ENCODE data around the gene MLNR.

The MLNR gene, protein sequence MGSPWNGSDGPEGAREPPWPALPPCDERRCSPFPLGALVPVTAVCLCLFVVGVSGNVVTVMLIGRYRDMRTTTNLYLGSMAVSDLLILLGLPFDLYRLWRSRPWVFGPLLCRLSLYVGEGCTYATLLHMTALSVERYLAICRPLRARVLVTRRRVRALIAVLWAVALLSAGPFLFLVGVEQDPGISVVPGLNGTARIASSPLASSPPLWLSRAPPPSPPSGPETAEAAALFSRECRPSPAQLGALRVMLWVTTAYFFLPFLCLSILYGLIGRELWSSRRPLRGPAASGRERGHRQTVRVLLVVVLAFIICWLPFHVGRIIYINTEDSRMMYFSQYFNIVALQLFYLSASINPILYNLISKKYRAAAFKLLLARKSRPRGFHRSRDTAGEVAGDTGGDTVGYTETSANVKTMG

DNA sequence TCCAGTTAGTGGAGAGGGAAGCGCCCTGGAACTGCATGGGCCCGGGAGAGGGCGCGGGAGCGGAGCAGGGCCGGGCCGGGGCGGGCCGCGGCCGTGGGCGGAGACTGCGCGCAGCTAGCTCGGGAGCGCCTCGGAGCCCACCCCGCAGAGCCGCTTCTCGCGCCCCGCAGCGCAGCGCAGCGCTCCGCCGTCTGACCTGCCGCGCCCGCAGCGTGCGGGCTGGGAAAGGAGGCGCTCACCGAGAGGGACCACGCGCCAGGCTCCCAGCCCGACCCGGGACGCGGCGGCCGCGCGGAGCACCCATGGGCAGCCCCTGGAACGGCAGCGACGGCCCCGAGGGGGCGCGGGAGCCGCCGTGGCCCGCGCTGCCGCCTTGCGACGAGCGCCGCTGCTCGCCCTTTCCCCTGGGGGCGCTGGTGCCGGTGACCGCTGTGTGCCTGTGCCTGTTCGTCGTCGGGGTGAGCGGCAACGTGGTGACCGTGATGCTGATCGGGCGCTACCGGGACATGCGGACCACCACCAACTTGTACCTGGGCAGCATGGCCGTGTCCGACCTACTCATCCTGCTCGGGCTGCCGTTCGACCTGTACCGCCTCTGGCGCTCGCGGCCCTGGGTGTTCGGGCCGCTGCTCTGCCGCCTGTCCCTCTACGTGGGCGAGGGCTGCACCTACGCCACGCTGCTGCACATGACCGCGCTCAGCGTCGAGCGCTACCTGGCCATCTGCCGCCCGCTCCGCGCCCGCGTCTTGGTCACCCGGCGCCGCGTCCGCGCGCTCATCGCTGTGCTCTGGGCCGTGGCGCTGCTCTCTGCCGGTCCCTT lies at the start of gene MLNR:
TSS of gene MLNR (plus strand) at position 303 of the 820 bp plus-strand sequence. CDS start at position 303, 0 bp downstream.
- DNase-seq, result no peak

DNA sequence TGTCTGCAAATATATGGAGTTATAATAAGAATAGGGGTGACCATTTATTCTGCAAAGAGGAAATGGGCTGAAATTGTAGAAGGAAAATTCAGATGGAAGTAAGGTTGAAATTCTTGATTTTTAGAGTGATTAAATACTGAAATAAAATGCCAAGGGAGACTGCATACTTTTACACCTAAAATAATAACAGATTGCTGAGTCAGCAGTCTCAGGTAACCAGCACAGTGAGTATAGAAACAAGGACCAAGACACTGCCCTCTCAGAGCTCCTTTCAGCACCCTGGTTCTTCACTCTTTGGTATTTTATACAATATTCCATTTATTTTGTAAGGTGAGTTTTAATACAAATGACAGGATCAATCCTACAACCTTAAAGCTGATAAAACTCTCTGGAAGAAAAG lies 48.8 kb upstream of the MLNR start:
- DNase-seq, result no peak

DNA sequence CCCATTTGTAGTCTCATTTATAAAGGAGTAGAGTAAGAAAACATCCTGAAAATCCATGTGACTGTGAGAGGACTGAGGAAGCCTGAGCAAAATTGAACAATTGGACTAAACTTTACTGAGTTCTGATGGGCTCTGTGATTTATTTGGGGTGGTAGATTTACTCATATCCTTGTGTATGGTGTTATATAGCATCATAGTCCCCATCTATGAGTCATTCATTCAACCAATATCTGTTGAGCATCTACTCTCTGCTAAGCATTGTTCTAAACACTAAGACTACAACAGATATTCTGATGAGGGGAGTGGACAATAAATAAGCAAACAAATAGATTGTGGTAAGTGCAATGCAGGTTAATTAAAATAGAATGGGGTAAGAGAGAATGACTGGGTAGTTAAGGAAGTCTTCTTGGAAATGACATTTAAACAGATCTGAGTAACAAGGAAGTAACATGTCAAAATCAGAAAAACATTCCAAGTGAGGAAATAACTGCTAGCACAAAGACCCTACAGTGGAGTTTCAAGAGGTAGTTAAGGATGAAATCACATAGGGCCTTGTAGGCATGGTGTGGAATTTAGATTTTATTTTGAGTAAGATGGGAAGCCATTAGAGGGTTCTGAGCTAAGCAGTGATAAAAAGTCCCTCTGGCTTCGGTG lies 36.3 kb upstream of the MLNR start:
- DNase-seq, result no peak

DNA sequence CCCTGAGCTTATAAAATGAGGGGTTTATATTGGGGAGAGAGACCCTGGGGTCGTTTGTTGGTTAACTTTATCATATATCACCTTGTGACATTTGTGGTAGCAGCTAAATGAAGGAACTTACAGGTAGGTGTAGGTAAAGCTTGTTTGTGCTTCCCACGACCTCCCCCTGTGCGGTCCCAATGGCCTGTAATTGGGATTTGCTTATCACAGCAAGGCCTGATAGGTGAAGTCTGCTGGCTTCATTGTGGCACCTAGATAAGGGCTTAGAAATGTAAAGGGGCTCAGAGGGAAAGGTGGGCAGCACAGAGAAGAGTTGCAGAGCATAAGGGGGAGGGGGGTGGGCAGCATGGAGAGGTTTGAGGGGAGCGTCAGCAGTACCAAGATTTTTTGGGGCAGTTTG lies 35.5 kb upstream of the MLNR start:
- DNase-seq, result no peak

DNA sequence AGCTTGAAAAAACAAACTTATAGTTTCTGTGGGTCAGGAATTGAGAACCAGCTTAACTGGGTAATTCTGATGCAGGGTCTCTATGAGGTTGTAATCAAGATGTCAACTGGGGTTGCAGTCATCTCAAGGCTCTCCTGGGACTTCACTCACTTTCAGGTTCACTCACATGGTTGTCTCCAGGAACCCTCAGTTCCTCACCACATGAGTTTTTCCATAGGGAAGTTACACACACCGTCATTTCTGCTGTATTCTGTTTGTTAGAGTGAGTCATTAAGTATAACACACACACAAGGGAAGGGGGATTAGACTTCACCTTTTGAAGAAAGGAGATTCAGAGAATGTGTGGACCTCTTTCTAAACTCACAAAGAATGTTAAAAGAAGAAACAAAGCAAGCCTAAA lies 34.9 kb upstream of the MLNR start:
- DNase-seq, result no peak

DNA sequence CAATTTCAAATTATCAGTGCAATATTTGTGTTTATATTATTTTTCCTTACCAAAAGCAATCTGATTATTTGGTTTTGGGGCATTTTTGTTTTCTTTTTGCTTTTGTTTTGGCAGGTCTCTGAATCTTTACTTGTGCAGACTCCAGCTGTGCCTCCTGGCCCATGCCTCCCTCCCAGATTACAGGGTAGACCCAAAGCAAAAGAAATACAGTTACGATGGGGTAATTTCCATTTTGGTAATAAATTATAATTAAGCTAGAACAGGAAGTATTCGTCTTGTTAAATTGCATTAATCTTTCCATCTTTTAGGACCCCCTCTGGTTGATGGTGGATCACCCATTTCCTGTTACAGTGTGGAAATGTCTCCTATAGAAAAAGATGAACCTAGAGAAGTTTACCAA lies 29.2 kb upstream of the MLNR start:
- no peak for DNase-seq

DNA sequence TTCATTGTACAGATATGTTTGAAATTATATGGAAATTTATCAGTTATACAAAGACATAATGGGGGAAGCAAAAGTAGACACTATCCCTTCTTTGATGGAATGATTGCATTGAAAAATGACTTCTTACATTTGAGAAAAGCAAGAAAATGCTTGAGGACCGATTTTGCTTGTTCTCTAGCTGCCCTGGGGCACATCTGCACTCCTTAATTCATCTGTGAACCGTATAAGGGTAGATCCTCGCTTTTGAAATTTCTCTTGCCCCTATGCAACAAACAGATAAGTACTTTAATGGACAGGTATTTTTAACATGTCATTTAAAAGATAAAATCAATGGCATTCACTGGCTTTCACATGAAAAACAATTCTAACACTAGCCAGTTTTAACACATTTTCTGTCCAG lies 13.5 kb upstream of the MLNR start:
- no peak for DNase-seq

DNA sequence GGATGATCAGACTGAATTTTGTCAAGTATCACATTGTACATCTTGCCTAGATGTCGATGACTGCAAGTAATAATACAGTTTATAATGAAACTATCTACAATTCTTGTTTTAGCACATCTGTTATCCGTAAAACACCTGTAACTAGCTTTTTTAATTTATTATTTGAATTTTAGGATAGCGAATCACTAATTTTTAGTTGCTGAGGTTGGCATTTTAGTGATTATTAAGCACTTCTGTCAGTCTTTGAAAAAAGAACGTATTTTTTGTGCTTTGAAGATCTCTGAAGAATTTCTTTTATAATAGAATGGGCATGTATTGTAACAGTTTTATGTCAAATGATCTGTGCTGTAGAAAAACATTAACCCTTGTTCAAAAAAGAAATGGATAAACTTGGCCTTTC lies 11.5 kb upstream of the MLNR start:
- DNase-seq, result no peak

DNA sequence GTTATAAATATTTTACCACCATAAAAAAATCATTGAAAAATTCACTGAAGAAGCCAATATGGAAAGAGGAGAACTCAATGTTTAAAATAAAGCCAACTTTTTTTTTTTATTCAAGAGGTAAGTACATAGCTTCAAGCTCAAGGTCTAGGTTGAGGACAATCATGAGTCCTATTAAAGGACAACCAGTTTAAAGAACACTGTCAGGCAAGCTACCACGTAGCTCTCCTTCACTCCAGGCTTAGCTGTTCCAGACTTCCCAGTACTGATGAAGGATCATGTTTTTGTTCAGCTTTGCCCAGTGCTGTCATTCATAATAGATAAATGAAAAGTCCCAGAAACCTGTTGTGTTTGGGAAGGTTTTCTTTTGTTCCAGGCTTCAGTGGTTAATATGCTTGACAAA lies 10.0 kb upstream of the MLNR start:
- DNase-seq, result no peak

DNA sequence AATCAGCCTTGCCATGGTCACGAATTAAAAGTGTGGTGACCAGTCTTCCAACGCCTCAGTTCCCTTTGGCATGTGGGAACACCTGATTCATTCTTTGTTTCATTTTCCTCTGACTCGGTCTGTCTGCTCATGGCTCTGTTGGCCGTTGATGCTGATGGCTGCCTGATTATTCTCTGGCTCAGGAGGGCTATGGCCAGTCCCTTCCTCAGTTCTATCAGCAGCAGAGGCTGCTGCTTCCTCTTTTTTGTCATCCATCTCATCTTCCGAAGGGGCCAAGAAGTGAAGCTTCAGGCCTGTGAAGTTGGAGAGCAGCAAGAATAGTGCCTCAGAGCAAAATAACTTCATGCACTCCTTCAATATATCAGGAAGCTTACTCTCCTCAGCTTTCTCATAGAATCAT lies 9.5 kb upstream of the MLNR start:
- DNase-seq, result no peak

DNA sequence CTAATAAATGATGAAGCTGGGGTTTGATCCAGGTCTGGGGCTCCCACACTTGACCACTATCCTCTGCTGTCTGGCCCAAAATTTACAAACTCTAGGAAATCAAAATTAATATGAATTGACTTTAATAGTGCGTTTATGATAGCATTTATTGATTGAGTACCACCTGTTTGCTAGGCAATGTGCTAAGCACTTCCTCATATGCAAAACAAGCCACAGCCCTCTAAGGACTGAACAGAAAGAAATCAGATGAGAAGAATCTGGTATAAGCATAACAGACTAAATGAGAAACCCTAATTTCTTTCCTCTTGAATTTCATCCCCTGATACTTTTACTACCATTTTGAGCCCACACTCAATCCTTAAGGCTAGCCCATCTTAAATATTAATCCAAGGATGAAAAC lies 6.6 kb upstream of the MLNR start:
- no peak for DNase-seq

DNA sequence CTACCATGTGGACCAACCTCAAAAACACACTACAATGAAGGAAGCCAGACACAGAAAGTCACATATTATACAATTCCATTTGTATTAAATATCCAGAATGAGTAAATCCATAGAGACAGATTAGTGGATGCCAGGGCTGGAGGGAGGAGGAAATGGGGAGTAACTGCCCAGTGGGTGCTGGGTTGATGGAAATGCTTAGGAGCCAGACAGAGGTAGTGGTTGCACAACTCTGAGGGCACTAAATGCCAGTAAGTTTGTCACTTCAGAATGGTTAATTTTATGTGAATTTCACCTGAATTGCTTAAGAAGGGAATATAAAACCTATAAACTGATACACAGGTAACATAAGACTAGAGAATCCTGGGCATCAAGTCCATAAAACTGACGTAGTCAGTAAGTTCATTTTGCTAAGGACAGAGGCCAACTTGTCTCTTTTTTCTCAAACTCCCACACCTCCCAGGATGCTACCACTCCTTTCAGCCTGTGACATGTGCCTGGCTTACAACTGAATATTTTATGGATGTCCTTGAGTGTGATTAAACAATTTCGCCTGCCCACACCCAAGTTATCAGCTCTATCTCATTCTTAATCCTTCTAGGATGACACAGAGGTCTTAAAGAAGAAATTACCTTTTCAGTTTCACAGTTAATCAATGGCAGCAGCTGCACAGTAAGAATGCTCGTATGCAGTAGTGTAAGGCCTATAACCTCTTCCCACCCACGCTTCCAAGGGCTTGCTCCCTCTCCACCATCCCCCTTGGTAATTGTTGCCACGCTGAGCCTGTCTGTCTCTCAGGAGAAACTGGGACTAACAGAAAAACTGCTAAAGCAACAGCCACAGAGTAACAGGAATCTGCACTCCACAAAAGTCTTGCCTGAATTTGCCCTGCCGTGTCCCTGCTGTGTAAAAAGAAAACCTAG lies 5.9 kb upstream of the MLNR start:
- DNase-seq, result no peak

DNA sequence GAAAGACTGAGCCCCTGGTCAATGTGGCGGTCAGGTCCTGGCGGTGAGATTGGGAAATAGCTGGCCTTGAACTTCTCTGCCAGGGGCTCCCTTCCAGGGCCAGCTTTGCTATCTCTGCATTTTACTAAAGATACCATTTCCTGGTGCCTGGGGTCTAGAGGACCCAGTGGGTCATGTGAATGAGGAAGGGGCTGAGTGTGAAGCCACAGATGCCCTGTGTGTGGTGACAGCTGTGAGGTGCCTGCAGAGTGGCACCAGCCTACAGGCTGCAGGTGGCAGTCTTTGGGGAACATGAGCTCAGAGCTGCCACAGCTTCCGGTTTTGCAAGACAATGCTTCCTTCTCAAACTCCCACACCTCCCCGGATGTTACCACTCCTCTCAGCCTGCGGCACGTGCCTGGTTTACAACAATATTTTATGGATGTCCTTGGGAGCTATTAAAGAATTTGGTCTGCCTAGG lies 5.2 kb upstream of the MLNR start:
- DNase-seq, result no peak

DNA sequence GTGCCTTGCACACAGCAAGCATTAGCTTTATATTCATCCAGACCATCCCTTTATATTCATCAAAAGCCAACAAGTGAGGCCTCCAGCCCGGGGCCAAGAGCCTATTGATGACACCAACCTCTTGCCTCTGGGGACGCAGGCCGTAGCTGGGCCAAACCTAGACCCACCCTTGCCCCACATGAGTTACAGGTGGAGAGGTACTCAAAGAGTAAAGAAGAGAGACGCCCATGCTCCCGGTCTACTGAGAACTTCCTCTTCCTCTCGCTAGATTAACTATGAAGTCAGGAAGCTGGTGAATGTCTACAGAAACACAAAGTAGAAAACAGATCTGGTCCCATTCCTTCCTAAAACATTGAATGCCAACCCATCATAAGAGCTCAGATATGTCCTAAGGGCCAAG lies 3.8 kb upstream of the MLNR start:
- DNase-seq, result no peak

DNA sequence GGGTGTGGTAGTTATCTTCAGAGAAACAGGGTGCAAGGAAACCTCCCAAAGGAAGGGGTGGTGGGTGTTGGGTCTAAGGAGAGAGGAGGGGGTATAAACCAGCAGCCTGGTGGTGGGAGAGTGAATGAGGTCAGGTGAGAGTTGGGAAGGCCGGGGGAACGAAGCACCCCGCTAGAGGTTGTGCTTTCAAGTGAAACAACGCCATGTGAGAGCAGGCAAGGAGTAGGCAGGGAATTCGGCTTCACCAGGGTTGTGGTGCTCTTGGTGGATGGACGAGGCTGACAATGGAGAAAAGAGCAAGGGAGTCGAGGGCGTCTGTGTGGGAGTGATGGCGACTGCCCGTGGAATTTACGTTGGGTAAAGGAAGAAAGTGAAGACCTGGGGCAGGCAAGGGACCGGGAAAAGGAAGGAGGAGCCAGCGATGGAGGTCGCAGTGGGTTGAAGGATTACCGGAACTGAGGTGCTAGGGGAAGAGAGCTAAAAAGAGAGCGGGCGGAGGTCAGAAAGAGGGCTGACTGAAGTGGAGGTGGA lies 2.1 kb upstream of the MLNR start:
- no peak for DNase-seq

DNA sequence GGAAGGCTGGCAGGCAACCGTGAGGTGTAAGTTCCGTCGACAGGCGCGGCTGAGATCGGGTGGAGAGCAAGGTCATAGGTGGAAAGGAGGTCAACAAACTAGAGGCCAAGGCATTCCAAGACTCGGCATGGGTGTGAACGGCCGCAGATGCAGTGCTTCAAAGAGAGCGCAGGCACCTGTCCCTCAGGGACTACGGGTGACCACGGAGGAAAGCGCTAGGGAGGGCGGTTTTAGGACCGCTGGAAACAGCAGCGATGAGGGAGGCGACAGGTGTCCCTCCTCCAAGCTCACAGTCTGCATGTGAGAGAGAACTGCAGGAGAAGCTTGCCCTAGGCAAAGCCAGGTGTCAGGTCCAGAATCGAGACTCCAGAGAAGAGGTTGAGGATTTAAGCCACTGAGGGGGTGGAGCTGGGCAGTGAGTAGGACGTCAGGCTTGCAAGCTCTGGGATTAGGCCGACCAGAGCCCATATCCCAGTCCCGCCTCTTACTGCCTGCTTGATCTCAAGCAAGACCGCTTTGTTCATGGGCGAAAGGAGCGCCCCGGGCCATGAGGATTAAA lies 1.6 kb upstream of the MLNR start:
- DNase-seq, result no peak

DNA sequence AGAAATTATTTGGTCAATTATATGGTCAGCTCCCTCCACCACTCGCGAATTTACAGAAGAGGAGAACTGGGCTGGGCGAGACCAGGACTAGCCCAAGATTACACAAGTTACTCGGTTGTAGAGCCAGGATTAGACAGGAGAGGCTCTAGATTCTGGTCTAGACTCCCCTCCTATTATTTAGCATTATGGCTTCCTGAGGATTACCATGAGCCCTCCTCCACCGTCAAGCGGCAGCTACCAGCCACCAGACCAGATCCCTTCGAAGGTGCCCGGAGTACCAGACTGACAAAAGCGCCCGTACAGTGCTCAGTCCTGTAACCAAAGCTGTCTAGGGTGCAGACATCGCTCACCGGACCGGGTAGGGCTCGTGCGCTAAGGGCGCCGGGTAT lies 497 bp upstream of the MLNR start:
- no peak for DNase-seq

DNA sequence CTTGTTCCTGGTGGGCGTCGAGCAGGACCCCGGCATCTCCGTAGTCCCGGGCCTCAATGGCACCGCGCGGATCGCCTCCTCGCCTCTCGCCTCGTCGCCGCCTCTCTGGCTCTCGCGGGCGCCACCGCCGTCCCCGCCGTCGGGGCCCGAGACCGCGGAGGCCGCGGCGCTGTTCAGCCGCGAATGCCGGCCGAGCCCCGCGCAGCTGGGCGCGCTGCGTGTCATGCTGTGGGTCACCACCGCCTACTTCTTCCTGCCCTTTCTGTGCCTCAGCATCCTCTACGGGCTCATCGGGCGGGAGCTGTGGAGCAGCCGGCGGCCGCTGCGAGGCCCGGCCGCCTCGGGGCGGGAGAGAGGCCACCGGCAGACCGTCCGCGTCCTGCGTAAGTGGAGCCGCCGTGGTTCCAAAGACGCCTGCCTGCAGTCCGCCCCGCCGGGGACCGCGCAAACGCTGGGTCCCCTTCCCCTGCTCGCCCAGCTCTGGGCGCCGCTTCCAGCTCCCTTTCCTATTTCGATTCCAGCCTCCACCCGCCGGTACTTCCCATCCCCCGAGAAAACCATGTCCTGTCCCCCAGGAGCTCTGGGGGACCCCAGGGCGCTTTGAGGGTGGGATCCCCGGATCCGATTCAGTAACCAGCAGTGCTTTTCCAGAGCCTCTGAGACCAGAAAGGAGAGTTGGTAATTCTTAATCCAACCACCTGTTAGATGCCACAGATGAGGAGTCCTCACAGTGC lies 885 bp downstream of the MLNR start:
- no peak for DNase-seq

DNA sequence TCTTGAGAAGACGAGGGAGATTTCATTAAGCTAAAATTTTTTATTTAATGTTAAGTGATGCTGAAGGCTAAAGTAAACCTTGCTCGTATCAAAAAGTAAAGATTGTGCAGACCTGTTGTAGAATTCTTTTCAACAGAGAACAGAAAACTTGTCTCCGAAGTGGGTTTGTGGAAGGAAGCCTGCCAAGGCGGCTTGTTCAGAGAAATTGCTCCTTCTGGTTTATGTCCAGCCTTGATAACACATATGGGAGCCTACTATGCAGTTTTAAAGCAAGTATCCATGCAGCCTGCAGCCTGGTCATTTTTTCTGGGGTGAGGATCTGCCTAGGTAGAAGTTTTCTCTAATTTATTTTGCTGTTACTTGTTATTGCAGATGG lies 1.4 kb downstream of the MLNR start:
- DNase-seq, result no peak

DNA sequence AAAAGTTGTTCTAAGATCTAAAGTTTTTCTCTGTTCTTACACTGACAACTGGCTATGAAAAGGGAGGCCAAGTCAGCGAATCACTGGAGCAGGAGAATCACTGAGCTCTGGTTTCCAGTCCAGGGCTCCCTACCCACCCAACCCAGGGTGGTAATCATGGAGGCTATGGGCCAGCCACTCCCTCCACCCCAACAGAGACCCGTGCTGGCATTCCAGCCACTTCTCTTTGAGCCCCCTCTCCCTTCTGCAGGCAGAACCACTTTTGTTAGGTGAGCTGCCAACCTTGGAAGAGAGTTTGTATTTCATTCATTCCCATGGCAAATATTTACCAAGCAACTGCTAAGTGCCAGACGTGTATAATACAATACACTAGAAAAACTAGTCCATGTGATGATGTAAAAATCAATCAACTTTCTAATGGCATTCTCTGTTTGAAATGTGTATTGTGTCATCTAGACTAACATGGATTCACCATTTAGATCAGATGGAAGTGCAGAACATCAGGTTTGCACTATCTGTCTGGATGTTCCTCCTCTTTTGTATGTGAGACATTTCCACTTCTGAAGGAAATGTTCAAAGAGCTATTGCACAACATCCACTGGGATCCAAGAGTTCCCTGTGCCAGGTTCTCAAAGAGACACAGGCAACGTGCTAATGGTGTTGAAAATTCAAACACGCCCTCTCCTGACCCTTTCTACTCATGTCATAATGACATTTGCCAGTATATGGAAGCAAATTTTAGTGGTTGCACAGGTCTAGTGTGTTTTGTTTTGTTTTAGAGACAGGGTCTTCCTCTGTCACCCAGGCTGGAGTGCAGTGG lies 5.3 kb downstream of the MLNR start:
- DNase-seq, result no peak
